ENCODE data around the gene ASMTL.

DNA sequence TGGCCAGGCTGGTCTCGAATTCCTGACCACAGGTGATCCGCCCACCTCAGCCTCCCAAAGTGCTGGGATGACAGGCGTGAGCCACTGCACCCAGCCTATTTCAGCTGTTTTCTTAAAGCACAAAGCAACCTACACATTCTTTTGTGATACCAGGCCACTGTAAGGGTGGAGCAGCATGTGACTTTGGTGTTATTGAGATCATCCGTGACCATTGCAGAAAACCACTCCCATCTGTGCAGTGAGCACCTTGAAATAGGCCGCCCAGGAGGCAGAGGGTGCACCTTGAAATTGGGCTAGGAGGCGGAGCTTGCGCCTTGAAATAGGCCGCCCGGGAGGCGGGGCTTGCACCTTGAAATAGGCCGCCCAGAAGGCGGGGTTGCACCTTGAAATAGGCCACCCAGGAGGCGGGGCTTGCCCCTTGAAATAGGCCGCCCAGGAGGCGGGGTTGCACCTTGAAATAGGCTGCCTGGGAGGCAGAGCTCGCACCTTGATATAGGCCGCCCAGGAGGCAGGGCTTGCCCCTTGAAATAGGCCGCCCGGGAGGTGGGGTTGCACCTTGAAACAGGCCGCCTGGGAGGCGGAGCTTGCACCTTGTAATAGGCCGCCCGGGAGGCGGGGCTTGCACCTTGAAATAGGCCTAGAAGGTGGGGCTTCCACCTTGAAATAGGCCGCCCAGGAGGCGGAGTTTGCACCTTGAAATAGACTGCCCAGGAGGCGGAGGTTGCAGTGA is 51.8 kb downstream of the ASMTL start:
- TF ChIP-seq EZH2 (IDR thresholded peaks at IDR 0.05; ENCODE audit: insufficient read depth, poor library complexity, severe bottlenecking) (no peak), EZH2phosphoT487 (IDR thresholded peaks at IDR 0.05; ENCODE audit: insufficient read depth, low read depth) (no peak)
